OCI-LY1 (cell line): ENCODE data around the gene POLR2H.

ENCODE experiments used
- H2AFZ ChIP-seq: fragments of 200-600 bp; sonication (generic), shearing (Covaris generic); 2 replicates; pipeline ENCODE4 v1.6.0; 2014; ENCODE audit warnings: antibody characterized with exemption, mild to moderate bottlenecking, low read length
- H3F3A ChIP-seq: fragments of 200-600 bp; sonication (generic), shearing (Covaris generic); 2 replicates; pipeline ENCODE4 v1.6.0; 2014; ENCODE audit warnings: mild to moderate bottlenecking, antibody characterized with exemption, low read length, moderate library complexity; ENCODE audit not compliant: insufficient read depth
- H3K27ac ChIP-seq: fragments of 200-600 bp; sonication (generic); 2 replicates; pipeline ENCODE4 v1.5.1; 2014; ENCODE audit warnings: low read length, mixed run types, mild to moderate bottlenecking, low read depth; ENCODE audit not compliant: poor library complexity, severe bottlenecking
- H3K27me3 ChIP-seq: fragments of 200-600 bp; sonication (generic); 2 replicates; pipeline ENCODE4 v1.6.0; 2014; ENCODE audit warnings: antibody characterized with exemption, mild to moderate bottlenecking, low read length, moderate library complexity; ENCODE audit not compliant: insufficient read depth
- H3K36me3 ChIP-seq: fragments of 200-600 bp; sonication (generic); 2 replicates; pipeline ENCODE4 v1.6.1; 2014; ENCODE audit warnings: mild to moderate bottlenecking, antibody characterized with exemption, low read length, moderate library complexity, mixed read lengths; ENCODE audit not compliant: insufficient read depth
- H3K4me1 ChIP-seq: fragments of 200-600 bp; sonication (generic); 2 replicates; pipeline ENCODE4 v1.5.1; 2014; ENCODE audit warnings: mild to moderate bottlenecking, low read length, moderate library complexity; ENCODE audit not compliant: insufficient read depth, severe bottlenecking
- H3K4me2 ChIP-seq: fragments of 200-600 bp; sonication (generic), shearing (Covaris generic); 2 replicates; pipeline ENCODE4 v1.6.1; 2014; ENCODE audit warnings: low read length
- H3K4me3 ChIP-seq: fragments of 200-600 bp; sonication (generic); 2 replicates; pipeline ENCODE4 v1.5.1; 2014; ENCODE audit warnings: low read length, low read depth, mild to moderate bottlenecking, mixed read lengths; ENCODE audit not compliant: poor library complexity, severe bottlenecking
- H3K79me2 ChIP-seq: fragments of 200-600 bp; shearing (Covaris generic); 2 replicates; pipeline ENCODE4 v1.6.1; 2016; ENCODE audit warnings: mixed run types, low read length, mixed read lengths; ENCODE audit not compliant: insufficient read depth
- H3K9ac ChIP-seq: fragments of 200-600 bp; sonication (generic), shearing (Covaris generic); 2 replicates; pipeline ENCODE4 v1.6.1; 2014; ENCODE audit warnings: mild to moderate bottlenecking, low read length, mixed read lengths
- H3K9me2 ChIP-seq: fragments of 200-600 bp; sonication (generic), shearing (Covaris generic); 2 replicates; pipeline ENCODE4 v1.6.1; 2014; ENCODE audit warnings: low read depth, mild to moderate bottlenecking, low read length, mixed read lengths
- H3K9me3 ChIP-seq: fragments of 200-600 bp; shearing (Covaris generic); 2 replicates; pipeline ENCODE4 v1.6.1; 2014; ENCODE audit warnings: low read length, mixed read lengths
- H4K20me1 ChIP-seq: fragments of 200-600 bp; sonication (generic), shearing (Covaris generic); 2 replicates; pipeline ENCODE4 v1.6.0; 2016; ENCODE audit warnings: mild to moderate bottlenecking, low read length; ENCODE audit not compliant: insufficient read depth
- CTCF ChIP-seq: fragments of 200-600 bp; sonication (generic), shearing (Covaris generic); IDR thresholded peaks from 2 replicates; pipeline ENCODE4 v1.5.1; 2017; ENCODE audit warnings: mild to moderate bottlenecking, antibody characterized with exemption, low read length, moderate library complexity, mixed read lengths
- EZH2 ChIP-seq: fragments of 200-600 bp; sonication (generic), shearing (Covaris generic); IDR thresholded peaks from 2 replicates; pipeline ENCODE4 v1.8.0; 2017; ENCODE audit warnings: borderline replicate concordance, mixed run types, mild to moderate bottlenecking, antibody characterized with exemption, low read length, moderate library complexity, mixed read lengths

The POLR2H gene

DNA sequence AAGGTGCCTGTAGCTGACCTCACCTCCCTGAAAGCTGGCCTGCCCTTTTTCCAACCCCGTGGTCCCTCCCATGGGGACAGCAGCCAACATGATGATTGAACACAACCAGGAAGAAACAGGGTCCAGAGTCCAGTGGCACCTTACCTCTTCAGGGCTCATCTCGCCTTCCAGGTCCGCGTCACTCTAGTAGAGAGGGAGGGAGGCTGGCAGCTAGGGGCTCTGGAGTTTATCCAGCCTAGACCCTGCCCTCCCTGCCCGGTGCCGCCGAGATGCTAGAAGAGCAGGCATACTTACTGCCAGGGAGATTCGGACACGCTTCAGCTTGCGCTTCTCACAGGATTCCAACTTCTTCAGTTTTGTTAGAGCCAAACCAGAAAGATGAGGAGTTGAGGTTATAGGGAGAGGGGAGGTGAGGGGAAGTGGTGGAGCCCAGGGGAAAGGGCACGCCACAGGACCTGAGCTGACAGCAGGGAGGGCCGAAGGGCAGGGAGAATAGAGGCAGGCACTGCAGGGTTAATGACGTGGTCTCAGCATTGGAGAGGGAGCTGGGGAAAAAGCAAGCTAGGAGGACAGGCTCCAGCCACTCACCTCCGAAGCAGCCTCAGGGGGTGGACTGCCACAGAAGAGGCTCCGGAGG lies 9.2 kb upstream of the POLR2H start:
- Histone ChIP-seq H3K4me1 (peaks cover 3% of the 10 kb centered on the region), H3K9ac (no peak overlapping the region), H3K4me3 (no peak overlapping the region), H3K79me2 (no peaks in the 10 kb centered on the region), H3K27me3 (no peaks in the 10 kb centered on the region), H3K4me2 (no peak overlapping the region), H3K9me3 (no peaks in the 10 kb centered on the region), H3K9me2 (no peaks in the 10 kb centered on the region), H2AFZ (no peak overlapping the region), H3K27ac (no peak overlapping the region), H3K36me3 (no peaks in the 10 kb centered on the region), H3F3A (no peaks in the 10 kb centered on the region), H4K20me1 (no peaks in the 10 kb centered on the region)
- TF ChIP-seq CTCF (no peak), EZH2 (no peak)

- H3K27me3 ChIP-seq: 0 out of 2 replicates have a peak, but pooled peaks cover 3% of the 10 kb centered on the region
- H3K4me1 ChIP-seq: peaks cover 3% of the 10 kb centered on the region
- H3F3A ChIP-seq: no peaks in the 10 kb centered on the region
- H3K9me2 ChIP-seq: no peaks in the 10 kb centered on the region
- no peaks in the 10 kb centered on the region for H4K20me1 ChIP-seq
- no peaks in the 10 kb centered on the region for H3K9me3 ChIP-seq
- no peak overlapping the region for H3K4me2 ChIP-seq
- no peak overlapping the region for H3K9ac ChIP-seq
- H3K27ac ChIP-seq: no peak overlapping the region
- no peaks in the 10 kb centered on the region for H3K79me2 ChIP-seq
- H3K4me3 ChIP-seq: no peak overlapping the region
- TF ChIP-seq EZH2 (no peak), CTCF (no peak)
- no peak overlapping the region for H2AFZ ChIP-seq
- no peaks in the 10 kb centered on the region for H3K36me3 ChIP-seq
Observed at GRCh38 chr3:184352897-184353545, 8.5 kb upstream of the POLR2H start.

DNA sequence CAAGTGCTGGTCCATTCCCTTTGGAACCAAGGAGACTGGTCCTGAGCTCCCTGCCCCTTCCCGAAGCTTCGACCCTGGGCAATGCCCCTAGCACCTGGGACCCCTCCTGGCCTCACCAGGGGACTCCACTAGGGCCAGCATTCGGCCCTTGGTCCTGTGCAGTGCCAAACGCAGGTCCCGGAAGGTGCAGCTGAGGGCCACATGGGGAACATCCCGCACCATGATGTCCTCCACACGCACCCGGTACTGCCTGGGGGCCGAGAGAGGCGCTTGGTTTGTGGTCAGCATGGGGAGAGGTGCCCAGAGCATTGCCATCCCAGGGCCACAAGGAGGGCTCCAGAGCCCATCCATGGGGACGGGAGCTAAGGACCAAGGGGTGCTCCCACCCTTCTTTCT lies 8.0 kb upstream of the POLR2H start:
- H4K20me1 ChIP-seq: no peaks in the 10 kb centered on the region
- TF ChIP-seq EZH2: no peak
- H3K4me2 ChIP-seq: no peak overlapping the region
- no peaks in the 10 kb centered on the region for H3F3A ChIP-seq
- H3K27ac ChIP-seq: no peak overlapping the region
- no peaks in the 10 kb centered on the region for H3K9me2 ChIP-seq
- peaks cover 3% of the 10 kb centered on the region for H3K4me1 ChIP-seq
- no peaks in the 10 kb centered on the region for H3K9me3 ChIP-seq
- H2AFZ ChIP-seq: no peak overlapping the region
- no peak overlapping the region for H3K9ac ChIP-seq
- 0 out of 2 replicates have a peak, but pooled peaks cover 5% of the 10 kb centered on the region for H3K27me3 ChIP-seq
- H3K79me2 ChIP-seq: no peaks in the 10 kb centered on the region
- H3K4me3 ChIP-seq: no peak overlapping the region
- H3K36me3 ChIP-seq: no peaks in the 10 kb centered on the region
